CD4-positive, alpha-beta T cell treated with Interleukin-4 for 1 hour (primary cell): ENCODE data around the gene RALGAPA1.
"Not testable (repeated sequence)": the region's sequence is repeated elsewhere in the genome, so short reads cannot be mapped to it uniquely, and the experiment has no call there.

Experiments used
- DNase-seq, 2 donors: peaks; one replicate each; pipeline ENCODE4 v3.0.0-alpha.2; 2020 to 2022

RALGAPA1 gene

DNA sequence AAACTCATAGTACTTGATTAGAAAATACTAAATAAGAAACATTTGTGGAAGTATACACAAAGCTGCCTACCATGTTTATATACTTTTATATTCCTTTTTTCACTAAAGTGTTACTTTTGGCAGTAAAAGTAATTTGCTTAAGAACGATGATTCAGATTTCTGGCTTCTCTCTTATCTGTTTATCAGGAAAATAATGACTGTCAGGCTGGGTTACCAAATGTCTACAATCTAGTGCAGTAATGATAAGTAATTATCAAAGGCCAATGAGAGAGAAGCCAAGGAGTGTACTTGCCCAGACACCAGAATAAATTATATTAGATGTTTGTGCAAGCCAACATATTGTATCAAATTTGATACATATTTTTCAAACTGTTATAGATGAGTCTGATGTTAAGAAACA is 113.4 kb downstream of the RALGAPA1 start:
- no peak for DNase-seq

- no peak for DNase-seq
Observed at GRCh38 chr14:35695072-35695471, 114.0 kb downstream of the RALGAPA1 start.

DNA sequence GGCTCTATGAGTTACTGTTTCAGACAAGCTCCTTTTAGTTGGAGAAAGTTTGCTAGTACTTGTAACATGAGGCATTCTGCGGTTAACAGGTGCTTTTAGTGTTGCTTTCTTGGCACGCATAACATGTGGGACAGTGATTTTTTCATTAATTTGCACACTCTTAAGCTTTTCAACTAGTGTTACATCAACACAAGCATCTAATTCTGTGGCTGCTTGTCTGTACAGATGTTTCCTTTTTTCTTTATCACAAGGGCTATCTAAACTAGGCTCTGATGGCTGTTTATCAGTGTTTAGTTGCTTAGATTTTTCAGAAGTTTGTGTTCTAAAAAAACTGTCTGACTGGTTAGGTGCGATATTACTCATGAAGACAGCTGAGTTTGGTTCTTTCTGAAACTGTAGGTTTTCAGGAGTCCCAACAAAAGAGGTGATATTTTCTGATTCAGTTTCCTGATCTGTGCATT is 120.1 kb downstream of the RALGAPA1 start:
- DNase-seq, result no peak

- DNase-seq, result no peak
Observed at GRCh38 chr14:35688126-35688826, 120.8 kb downstream of the RALGAPA1 start.

GRCh38 chr14:35687335-35687939 is 121.7 kb downstream of the RALGAPA1 start:
- DNase-seq, result peak; percentile 28 to 51

- DNase-seq, result not testable (repeated sequence)
Observed at GRCh38 chr14:35683688-35684087, 125.4 kb downstream of the RALGAPA1 start.

GRCh38 chr14:35682802-35683201 is 126.3 kb downstream of the RALGAPA1 start:
- no peak for DNase-seq

GRCh38 chr14:35678403-35679028 is 130.6 kb downstream of the RALGAPA1 start:
- DNase-seq, result no peak

DNA sequence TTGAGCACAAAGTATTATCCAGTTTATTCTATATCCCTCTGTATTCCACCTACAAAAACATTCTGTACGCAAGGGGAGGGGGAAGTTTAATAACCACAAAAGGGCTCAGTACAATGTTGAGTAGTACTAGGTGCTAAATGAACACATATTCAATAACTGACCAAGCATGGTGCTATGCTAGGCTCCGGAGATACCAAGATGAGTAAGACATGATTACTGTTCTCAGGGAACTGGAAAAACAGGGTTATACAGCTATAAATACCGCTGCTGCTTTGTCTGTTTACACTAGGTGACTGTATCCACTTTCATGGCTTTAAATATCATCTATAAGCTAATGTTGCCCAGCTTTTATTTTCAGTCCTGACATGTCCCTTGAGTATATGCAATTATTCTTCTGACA is 139.3 kb downstream of the RALGAPA1 start:
- DNase-seq, result no peak

GRCh38 chr14:35666429-35667043 is 142.6 kb downstream of the RALGAPA1 start:
- no peak for DNase-seq

DNA sequence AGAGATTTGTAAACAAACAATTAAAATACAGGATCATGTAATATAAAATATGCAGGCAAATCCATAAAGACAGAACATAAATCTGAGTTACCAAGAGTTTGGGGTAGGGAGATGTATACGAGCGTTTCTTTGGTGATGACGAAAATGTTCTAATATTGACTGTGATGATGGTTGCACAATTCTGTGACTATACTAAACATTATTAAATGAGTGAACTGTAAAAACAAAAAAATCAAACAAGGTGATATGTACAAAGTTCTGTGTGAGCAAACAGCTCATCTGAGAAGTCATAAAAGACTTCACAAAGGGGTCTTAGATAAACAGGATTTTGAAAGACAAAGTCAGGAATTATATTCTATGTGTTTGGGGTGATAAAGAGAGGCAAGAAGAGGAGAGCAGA is 147.2 kb downstream of the RALGAPA1 start:
- DNase-seq, result no peak

- no peak for DNase-seq
Observed at GRCh38 chr14:35653045-35653444, 156.1 kb downstream of the RALGAPA1 start.

DNA sequence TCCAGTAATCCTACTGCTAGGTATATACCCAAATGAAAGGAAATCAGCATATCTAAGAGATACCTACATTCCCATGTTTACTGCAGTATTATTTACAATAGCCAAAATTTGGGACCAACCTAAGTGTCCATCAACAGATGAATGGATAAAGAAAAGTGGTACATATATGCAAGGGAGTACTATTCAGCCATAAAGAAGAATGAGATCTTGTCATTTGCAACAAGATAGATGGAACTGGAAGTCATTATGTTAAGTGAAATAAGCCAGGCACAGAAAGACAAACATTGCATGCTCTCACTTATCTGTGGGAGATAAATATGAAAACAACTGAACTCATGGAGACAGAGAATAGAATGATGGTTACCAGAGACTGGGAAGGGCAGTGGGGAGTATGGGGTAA is 165.6 kb downstream of the RALGAPA1 start:
- DNase-seq, result no peak

DNA sequence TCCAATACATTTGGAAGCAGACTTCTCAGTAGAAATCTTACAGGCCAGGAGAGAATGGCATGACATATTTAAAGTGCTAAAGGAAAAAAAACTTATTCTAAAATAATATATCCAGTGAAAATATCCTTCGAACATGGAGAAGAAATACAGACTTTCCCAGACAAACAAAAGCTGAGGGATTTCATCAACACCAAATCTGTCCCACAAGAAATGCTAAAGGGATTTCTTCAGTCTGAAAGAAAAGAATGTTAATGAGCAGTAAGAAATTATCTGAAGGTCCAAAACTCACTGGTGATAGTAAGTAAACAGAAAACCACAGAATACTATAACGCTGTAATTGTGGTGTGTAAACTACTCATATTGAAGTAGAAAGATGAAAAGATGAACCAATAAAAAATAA is 171.2 kb downstream of the RALGAPA1 start:
- DNase-seq, result no peak

DNA sequence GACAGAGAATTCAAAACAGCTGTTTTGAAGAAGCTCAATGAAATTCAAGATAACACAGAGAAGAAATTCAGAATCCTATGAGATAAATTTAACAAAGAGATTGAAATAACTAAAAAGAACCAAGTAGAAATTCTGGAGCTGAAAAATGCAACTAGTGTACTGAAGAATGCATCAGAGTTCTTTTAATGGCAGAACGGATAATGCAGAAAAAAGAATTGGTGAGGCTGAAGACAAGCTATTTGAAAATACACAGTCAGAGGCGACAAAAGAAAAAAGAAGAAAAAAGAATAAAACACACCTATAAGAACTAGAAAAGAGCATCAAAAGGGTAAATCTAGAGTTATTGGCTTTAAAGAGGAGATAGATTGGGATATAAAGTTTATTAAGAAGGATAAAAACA is 171.8 kb downstream of the RALGAPA1 start:
- DNase-seq, result no peak

- no peak for DNase-seq
Observed at GRCh38 chr14:35632676-35633075, 176.4 kb downstream of the RALGAPA1 start.

DNA sequence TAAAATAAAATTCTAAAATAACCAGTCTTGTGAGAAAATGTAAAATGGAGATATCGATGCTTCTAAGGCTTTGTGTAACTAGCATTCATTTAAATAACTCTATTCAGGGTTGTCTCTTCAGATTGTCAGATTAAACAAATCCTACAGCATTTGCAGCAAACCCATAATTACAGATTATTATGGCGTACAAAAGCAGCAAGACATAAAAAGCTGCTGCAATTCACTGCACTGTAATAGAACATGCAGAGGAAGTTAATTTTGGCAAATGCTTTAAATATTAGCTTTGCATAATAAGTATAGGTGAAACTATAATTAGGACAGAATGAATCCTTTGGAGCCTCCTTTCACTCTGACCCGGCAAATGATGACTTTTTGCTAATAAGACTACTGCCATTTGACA is 176.8 kb downstream of the RALGAPA1 start:
- no peak for DNase-seq

DNA sequence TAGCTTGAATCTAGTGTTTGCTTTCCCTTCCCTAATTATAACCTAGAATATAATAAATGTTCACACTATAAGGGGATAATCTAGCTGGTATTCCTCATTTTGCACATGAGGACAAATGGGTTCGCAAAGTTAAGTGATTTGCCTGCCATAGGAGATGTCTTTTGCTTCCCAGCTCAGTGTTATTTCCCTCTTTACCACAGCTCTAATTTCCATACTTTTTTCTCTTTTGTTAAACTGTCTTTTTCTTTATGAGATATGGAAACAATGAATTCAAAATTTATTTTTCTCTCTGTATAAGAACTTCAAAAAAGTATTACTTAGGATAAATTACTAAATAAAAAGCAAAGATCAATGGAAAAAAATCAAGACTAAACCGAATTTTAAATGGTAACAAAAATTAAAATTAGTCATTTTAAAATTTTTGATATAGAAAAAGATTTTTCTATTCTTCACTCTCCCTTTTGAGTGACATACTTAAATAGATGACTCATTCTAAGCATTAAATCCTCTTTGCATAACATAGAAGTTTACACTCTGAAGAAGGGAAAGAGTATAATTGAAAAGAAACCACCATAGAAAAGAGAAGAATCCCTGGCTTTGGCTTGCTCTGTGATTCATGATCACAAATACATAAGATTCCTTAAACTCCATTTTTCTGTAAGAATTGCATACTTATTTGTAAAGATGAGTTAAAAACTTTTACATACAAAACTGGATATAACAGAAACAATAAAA is 177.9 kb downstream of the RALGAPA1 start:
- no peak for DNase-seq

- no peak for DNase-seq
Observed at GRCh38 chr14:35628989-35629388, 180.1 kb downstream of the RALGAPA1 start.

DNA sequence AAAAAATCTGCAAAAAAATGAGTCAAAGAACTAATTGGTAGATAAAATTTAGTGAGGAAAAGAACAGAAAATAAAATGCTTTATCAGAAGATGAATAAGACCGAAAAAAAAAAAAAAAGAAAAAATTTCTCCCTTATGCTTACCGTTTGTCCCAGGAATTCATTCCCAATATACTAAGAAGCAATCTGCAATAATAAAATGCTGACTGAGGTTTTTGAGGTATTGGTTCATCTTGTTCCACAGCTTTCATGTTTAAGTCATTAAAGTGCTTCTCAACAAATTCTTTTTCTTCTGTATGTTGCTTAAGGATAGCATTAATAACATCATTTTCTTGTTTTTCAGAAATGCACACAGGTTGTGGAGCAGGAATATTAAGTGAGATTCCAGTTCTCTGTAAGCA is 182.1 kb downstream of the RALGAPA1 start:
- DNase-seq, result not testable (repeated sequence)

DNA sequence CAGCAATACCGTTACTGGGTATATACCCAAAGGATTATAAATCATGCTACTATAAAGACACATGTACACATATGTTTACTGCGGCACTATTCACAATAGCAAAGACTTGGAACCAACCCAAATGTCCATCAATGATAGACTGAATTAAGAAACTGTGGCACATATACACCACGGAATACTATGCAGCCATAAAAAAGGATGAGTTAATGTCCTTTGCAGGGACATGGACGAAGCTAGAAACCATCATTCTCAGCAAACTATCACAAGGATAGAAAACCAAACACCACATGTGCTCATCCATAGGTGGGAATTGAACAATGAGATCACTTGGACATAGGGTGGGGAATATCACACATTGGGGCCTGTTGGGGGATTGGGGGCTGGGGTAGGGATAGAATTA is 187.1 kb downstream of the RALGAPA1 start:
- DNase-seq, result not testable (repeated sequence)

DNA sequence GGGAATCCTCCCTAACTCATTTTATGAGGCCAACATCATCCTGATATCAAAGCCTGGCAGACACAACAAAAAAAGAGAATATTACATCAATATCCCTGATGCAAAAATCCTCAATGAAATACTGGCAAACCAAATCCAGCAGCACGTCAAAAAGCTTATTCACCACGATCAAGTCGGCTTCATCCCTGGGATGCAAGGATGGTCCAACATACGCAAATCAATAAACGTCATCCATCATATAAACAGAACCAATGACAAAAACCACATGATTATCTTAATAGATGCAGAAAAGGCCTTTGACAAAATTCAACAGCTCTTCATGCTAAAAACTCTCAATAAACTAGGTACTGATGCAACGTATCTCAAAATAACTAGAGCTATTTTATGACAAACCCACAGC is 189.1 kb downstream of the RALGAPA1 start:
- not testable (repeated sequence) for DNase-seq

DNA sequence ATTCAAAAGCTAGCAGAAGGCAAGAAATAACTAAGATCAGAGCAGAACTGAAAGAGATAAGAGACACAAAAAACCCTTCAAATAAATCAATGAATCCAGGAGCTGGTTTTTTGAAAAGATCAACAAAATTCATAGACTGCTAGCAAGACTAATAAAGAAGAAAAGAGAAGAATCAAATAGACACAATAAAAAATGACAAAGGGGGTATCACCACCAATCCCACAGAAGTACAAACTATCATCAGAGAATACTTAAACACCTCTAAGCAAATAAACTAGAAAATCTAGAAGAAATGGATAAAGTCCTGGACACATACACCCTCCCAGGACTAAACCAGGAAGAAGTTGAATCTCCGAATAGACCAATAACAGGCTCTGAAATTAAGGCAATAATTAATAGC is 189.6 kb downstream of the RALGAPA1 start:
- not testable (repeated sequence) for DNase-seq
